GM21619 (cell line): ENCODE results near the gene COL6A3.

Source experiments
- ATAC-seq: cut with Tn5 transposase; IDR thresholded peaks from one replicate; pipeline ENCODE4 v1.9.1; 2021; ENCODE audit not compliant: unreplicated experiment

Gene COL6A3

GRCh38 chr2:237351796-237352195 lies 62.2 kb downstream of the COL6A3 start:
- ATAC-seq: no peak

- ATAC-seq: no peak
Measured at GRCh38 chr2:237351046-237351445, 62.9 kb downstream of the COL6A3 start.

- ATAC-seq: no peak
Measured at GRCh38 chr2:237350597-237350996, 63.4 kb downstream of the COL6A3 start.

- no peak for ATAC-seq
Measured at GRCh38 chr2:237350070-237350469, 63.9 kb downstream of the COL6A3 start.

GRCh38 chr2:237348281-237348865 lies 65.6 kb downstream of the COL6A3 start:
- no peak for ATAC-seq

GRCh38 chr2:237345891-237346640 lies 67.9 kb downstream of the COL6A3 start:
- ATAC-seq: no peak

GRCh38 chr2:237345411-237345810 lies 68.6 kb downstream of the COL6A3 start:
- no peak for ATAC-seq

GRCh38 chr2:237344942-237345341 lies 69.0 kb downstream of the COL6A3 start:
- no peak for ATAC-seq

- ATAC-seq: no peak
Measured at GRCh38 chr2:237343993-237344392, 70.0 kb downstream of the COL6A3 start.

- ATAC-seq: no peak
Measured at GRCh38 chr2:237341872-237342271, 72.1 kb downstream of the COL6A3 start.

GRCh38 chr2:237337586-237337985 lies 76.4 kb downstream of the COL6A3 start:
- no peak for ATAC-seq

GRCh38 chr2:237336131-237336530 lies 77.8 kb downstream of the COL6A3 start:
- ATAC-seq: no peak

GRCh38 chr2:237333748-237334147 lies 80.2 kb downstream of the COL6A3 start:
- no peak for ATAC-seq

GRCh38 chr2:237330541-237330940 lies 83.4 kb downstream of the COL6A3 start:
- ATAC-seq: no peak

- ATAC-seq: no peak
Measured at GRCh38 chr2:237327175-237327950, 86.6 kb downstream of the COL6A3 start.

- ATAC-seq: no peak
Measured at GRCh38 chr2:237326266-237327171, 87.4 kb downstream of the COL6A3 start.

- no peak for ATAC-seq
Measured at GRCh38 chr2:237324837-237325236, 89.1 kb downstream of the COL6A3 start.

- ATAC-seq: no peak
Measured at GRCh38 chr2:237324405-237324831, 89.5 kb downstream of the COL6A3 start.

GRCh38 chr2:237323656-237324055 lies 90.3 kb downstream of the COL6A3 start:
- no peak for ATAC-seq

GRCh38 chr2:237322564-237322963 lies 91.4 kb downstream of the COL6A3 start:
- ATAC-seq: no peak

- ATAC-seq: no peak
Measured at GRCh38 chr2:237321746-237322145, 92.2 kb downstream of the COL6A3 start.
